HG02943 (cell line): ENCODE data around the gene UBE2E1.

Experiments used
- ATAC-seq: cut with Tn5 transposase; IDR thresholded peaks from one replicate; pipeline ENCODE4 v1.9.1; 2021; ENCODE audit warnings: mild to moderate bottlenecking, low read depth, moderate library complexity; ENCODE audit not compliant: unreplicated experiment

UBE2E1 gene

GRCh38 chr3:23817508-23818223 is 11.9 kb downstream of the UBE2E1 start:
- ATAC-seq = no peak

- peak; percentile 65 for ATAC-seq
These were observed 14.0 kb downstream of the UBE2E1 start for GRCh38 chr3:23819599-23820360.

GRCh38 chr3:23820888-23821287 is 15.1 kb downstream of the UBE2E1 start:
- ATAC-seq = no peak

- no peak for ATAC-seq
These were observed 16.1 kb downstream of the UBE2E1 start for GRCh38 chr3:23821858-23822257.

GRCh38 chr3:23822559-23822958 is 16.8 kb downstream of the UBE2E1 start:
- no peak for ATAC-seq

- ATAC-seq = no peak
These were observed 17.9 kb downstream of the UBE2E1 start for GRCh38 chr3:23823620-23824019.

- ATAC-seq = no peak
These were observed 19.1 kb downstream of the UBE2E1 start for GRCh38 chr3:23824699-23825444.

- ATAC-seq = no peak
These were observed 20.0 kb downstream of the UBE2E1 start for GRCh38 chr3:23825802-23826201.

- ATAC-seq = no peak
These were observed 20.8 kb downstream of the UBE2E1 start for GRCh38 chr3:23826382-23827064.

GRCh38 chr3:23829242-23829934 is 23.6 kb downstream of the UBE2E1 start:
- ATAC-seq = peak; percentile 62

GRCh38 chr3:23830869-23831484 is 25.2 kb downstream of the UBE2E1 start:
- peak; percentile 81 for ATAC-seq

- peak; percentile 18 for ATAC-seq
These were observed 26.0 kb downstream of the UBE2E1 start for GRCh38 chr3:23831517-23832394.

- no peak for ATAC-seq
These were observed 26.8 kb downstream of the UBE2E1 start for GRCh38 chr3:23832523-23832922.

GRCh38 chr3:23834082-23834870 is 28.5 kb downstream of the UBE2E1 start:
- no peak for ATAC-seq

- ATAC-seq = no peak
These were observed 29.3 kb downstream of the UBE2E1 start for GRCh38 chr3:23835087-23835486.

GRCh38 chr3:23835802-23836201 is 30.0 kb downstream of the UBE2E1 start:
- ATAC-seq = no peak

- no peak for ATAC-seq
These were observed 30.9 kb downstream of the UBE2E1 start for GRCh38 chr3:23836536-23837230.
